ENCODE data around the gene HDAC4.
A peak's percentile ranks its signal among the peaks of the same experiment; 100 is the strongest.

The HDAC4 gene

GRCh38 chr2:239370876-239371725 lies 29.7 kb downstream of the HDAC4 start:
- no peak for DNase-seq (ENCODE audit: low spot score)
- TF ChIP-seq, protein P1, sequence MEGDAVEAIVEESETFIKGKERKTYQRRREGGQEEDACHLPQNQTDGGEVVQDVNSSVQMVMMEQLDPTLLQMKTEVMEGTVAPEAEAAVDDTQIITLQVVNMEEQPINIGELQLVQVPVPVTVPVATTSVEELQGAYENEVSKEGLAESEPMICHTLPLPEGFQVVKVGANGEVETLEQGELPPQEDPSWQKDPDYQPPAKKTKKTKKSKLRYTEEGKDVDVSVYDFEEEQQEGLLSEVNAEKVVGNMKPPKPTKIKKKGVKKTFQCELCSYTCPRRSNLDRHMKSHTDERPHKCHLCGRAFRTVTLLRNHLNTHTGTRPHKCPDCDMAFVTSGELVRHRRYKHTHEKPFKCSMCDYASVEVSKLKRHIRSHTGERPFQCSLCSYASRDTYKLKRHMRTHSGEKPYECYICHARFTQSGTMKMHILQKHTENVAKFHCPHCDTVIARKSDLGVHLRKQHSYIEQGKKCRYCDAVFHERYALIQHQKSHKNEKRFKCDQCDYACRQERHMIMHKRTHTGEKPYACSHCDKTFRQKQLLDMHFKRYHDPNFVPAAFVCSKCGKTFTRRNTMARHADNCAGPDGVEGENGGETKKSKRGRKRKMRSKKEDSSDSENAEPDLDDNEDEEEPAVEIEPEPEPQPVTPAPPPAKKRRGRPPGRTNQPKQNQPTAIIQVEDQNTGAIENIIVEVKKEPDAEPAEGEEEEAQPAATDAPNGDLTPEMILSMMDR (IDR thresholded peaks at IDR 0.05; ENCODE audit: borderline replicate concordance, control extremely low read depth, extremely low read depth, insufficient read depth, missing control alignments) = no peak
- in situ Hi-C loops (cut with MboI; ENCODE audit: low sequenced_read_pairs, unreplicated experiment) = no loop called here

- no peak for DNase-seq (ENCODE audit: low spot score)
- TF ChIP-seq, protein P1 (IDR thresholded peaks at IDR 0.05; ENCODE audit: borderline replicate concordance, control extremely low read depth, extremely low read depth, insufficient read depth, missing control alignments) = no peak
- in situ Hi-C loops (cut with MboI; ENCODE audit: low sequenced_read_pairs, unreplicated experiment) = no loop called here
Observed at GRCh38 chr2:239370403-239370802, 30.4 kb downstream of the HDAC4 start.

DNA sequence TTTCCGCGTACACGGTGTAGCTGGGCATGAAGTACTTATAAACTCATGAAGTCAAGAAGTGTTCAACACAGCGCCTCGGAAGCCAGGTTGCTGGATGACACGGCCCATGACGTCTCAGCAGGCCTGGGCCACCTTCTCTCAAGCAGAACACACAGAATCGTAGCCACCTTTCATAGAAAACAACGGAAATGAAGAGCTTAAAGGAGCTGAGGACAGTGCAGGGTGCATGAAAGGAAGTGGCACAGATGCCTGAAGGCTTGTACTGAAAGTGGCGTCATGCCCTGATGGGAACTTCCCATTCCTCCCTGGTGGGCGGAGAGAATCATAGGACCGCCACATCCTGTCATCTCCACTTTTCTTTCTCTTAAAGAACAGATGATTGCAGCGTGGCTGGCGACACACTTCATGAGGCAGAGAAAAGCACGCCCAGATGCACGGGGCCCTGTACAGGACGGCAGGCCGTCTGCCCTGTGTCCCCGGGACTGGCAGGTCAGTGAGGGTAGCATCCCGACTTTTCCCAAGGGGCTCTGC lies 31.1 kb downstream of the HDAC4 start:
- peak; percentile 79 for DNase-seq (ENCODE audit: low spot score)
- TF ChIP-seq, protein P1 (IDR thresholded peaks at IDR 0.05; ENCODE audit: borderline replicate concordance, control extremely low read depth, extremely low read depth, insufficient read depth, missing control alignments) = no peak

DNA sequence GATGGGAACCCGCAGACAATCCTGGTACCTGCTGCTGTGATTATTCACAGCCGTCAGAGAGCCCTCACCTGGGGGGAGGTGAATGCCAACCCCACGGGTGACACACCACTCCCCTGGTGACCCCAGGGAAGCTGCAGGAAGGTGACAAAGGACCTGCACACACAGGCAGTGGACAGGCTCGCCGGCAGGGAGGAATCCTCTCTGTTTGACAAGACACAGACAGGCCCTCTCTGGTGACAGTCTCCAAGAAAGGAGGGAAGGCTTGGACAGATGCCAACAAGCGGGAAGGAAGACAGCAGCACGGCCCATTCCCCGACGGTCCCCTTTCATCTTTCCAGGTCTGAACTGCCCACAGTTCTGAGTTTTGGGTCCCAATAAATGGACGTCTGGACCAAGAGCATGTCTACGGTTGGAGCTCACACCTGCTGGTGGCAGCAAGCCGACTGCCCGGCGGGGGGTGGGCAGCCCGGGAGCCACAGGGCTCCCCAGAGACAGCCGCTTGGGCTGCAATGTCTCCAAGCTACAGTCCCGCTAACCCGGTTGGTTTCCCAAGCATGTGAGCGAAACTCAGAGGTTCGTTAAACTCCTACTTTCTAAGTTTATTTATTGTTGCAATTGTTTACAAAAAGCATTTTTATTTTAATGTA lies 31.8 kb downstream of the HDAC4 start:
- in situ Hi-C loops (cut with MboI; ENCODE audit: low sequenced_read_pairs, unreplicated experiment) = no loop called here
- no peak for DNase-seq (ENCODE audit: low spot score)
- TF ChIP-seq, protein P1 (IDR thresholded peaks at IDR 0.05; ENCODE audit: borderline replicate concordance, control extremely low read depth, extremely low read depth, insufficient read depth, missing control alignments) = no peak

More for the DNA sequence above, 31.1 kb downstream of the HDAC4 start:
- in situ Hi-C loops (cut with MboI; ENCODE audit: low sequenced_read_pairs, unreplicated experiment) = no loop called here

GRCh38 chr2:239368321-239368720 lies 32.5 kb downstream of the HDAC4 start:
- TF ChIP-seq, protein P1 (IDR thresholded peaks at IDR 0.05; ENCODE audit: borderline replicate concordance, control extremely low read depth, extremely low read depth, insufficient read depth, missing control alignments) = no peak
- no peak for DNase-seq (ENCODE audit: low spot score)
- in situ Hi-C loops (cut with MboI; ENCODE audit: low sequenced_read_pairs, unreplicated experiment) = no loop called here

GRCh38 chr2:239366740-239367139 lies 34.1 kb downstream of the HDAC4 start:
- in situ Hi-C loops (cut with MboI; ENCODE audit: low sequenced_read_pairs, unreplicated experiment) = no loop called here
- TF ChIP-seq, protein P1 (IDR thresholded peaks at IDR 0.05; ENCODE audit: borderline replicate concordance, control extremely low read depth, extremely low read depth, insufficient read depth, missing control alignments) = no peak
- no peak for DNase-seq (ENCODE audit: low spot score)

Measured in GM13976 (cell line).